Esophagus squamous epithelium (tissue), 4 donors: ENCODE results near the gene HMG20A.

Experiments
- CTCF ChIP-seq, 6 experiments: fragments of 450-650 bp in 4 of 6; fragments of 200-600 bp in 2 of 6; sonication (generic) in 2 of 6; IDR thresholded peaks; one replicate each; pipeline ENCODE4 v1.5.1; 2016 to 2019; ENCODE audit warnings: antibody characterized with exemption in 6 of 6, mild to moderate bottlenecking in 4 of 6, moderate library complexity in 4 of 6
- POLR2A ChIP-seq, 4 donors: fragments of 450-650 bp; IDR thresholded peaks; one replicate each; pipeline ENCODE4 v1.6.1; 2017; ENCODE audit warnings: antibody characterized with exemption in 4 of 4, mild to moderate bottlenecking in 4 of 4, moderate library complexity in 3 of 4

- TF ChIP-seq CTCF (IDR thresholded peaks at IDR 0.05) (no peak), POLR2A (IDR thresholded peaks at IDR 0.05) (no peak)
These were observed 111.5 kb downstream of the HMG20A start for GRCh38 chr15:77532067-77532710.
